ENCODE measurements around the gene KRTAP4-16. TPM values are rescaled to one million over a fixed set of nuclear protein-coding genes. Genes with fewer than 3 reads are reported as not detected.
"Not testable (repeated sequence)": the region's sequence is repeated elsewhere in the genome, so short reads cannot be mapped to it uniquely, and the experiment has no call there.

The KRTAP4-16 gene
- total and polyA plus RNA-seq, 7 experiments from 2014 or later, result not detected

GRCh38 chr17:41111151-41111885 is 9.3 kb upstream of the KRTAP4-16 start:
- H3K27me3 Mint-ChIP-seq, result peaks cover 0 to 11% (median 3%) of the 10 kb centered on the region in 5 donors
- CTCF ChIA-PET, result no interaction called here
- H3K4me3 ChIP-seq (ENCODE audit: low read length), result no peak overlapping the region
- H3K27me3 ChIP-seq (ENCODE audit: control insufficient read depth in 2 of 2, insufficient read depth in 2 of 2, low read length in 2 of 2), result no peaks in the 10 kb centered on the region
- intact Hi-C loops (cut with micrococcal nuclease), result no loop called here
- no peak overlapping the region for H3K27ac ChIP-seq (ENCODE audit: low read depth, low read length)
- no peaks in the 10 kb centered on the region for H3K36me3 ChIP-seq (ENCODE audit: control insufficient read depth in 2 of 3, insufficient read depth in 3 of 3, low read length in 3 of 3)
- peaks cover 0 to 11% (median 5%) of the 10 kb centered on the region in 5 donors for H3K36me3 Mint-ChIP-seq
- DNase-seq (no peak), ATAC-seq (no peak)
- no peak overlapping the region for H3K4me3 Mint-ChIP-seq
- peaks cover 0 to 22% (median 4%) of the 10 kb centered on the region in 11 donors for H3K9me3 Mint-ChIP-seq
- POLR2A ChIA-PET, result interaction anchor here (0.6 kb wide), 1 partner anchor 1496 kb away, joined by 3 read pairs; no protein-coding TSS in a partner anchor
- H3K4me1 Mint-ChIP-seq, result peaks cover 0 to 22% (median 12%) of the 10 kb centered on the region in 7 donors
- H3K27ac Mint-ChIP-seq, result no peak overlapping the region
- no peaks in the 10 kb centered on the region for H3K9me3 ChIP-seq (ENCODE audit: control insufficient read depth in 2 of 3, low read length in 3 of 3)
- peaks cover 0 to 7% of the 10 kb centered on the region in 2 donors for H3K4me1 ChIP-seq (ENCODE audit: control insufficient read depth in 2 of 2, insufficient read depth in 2 of 2, low read length in 2 of 2)

GRCh38 chr17:41108728-41109386 is 6.8 kb upstream of the KRTAP4-16 start:
- POLR2A ChIA-PET, result interaction anchor here (0.7 kb wide), 1 partner anchor 42 kb away, joined by 4 read pairs; no protein-coding TSS in a partner anchor
- not testable (repeated sequence) for H3K4me3 ChIP-seq (ENCODE audit: low read length); H3K27ac ChIP-seq (ENCODE audit: low read depth, low read length)

GRCh38 chr17:41107941-41108450 is 6.0 kb upstream of the KRTAP4-16 start:
- ChIA-PET CTCF (interaction anchor here (0.9 kb wide), 1 partner anchor 214 kb away, joined by 3 read pairs; no protein-coding TSS in a partner anchor), POLR2A (interaction anchor here (0.7 kb wide), 1 partner anchor 43 kb away, joined by 4 read pairs; no protein-coding TSS in a partner anchor)
- no peak overlapping the region for H3K27ac ChIP-seq (ENCODE audit: low read depth, low read length)
- peaks cover 0 to 25% (median 12%) of the 10 kb centered on the region in 7 donors for H3K4me1 Mint-ChIP-seq
- ATAC-seq (no peak), DNase-seq (no peak)
- H3K36me3 ChIP-seq (ENCODE audit: control insufficient read depth in 2 of 3, insufficient read depth in 3 of 3, low read length in 3 of 3), result no peaks in the 10 kb centered on the region
- peaks cover 0 to 7% of the 10 kb centered on the region in 2 donors for H3K4me1 ChIP-seq (ENCODE audit: control insufficient read depth in 2 of 2, insufficient read depth in 2 of 2, low read length in 2 of 2)
- H3K27me3 Mint-ChIP-seq, result peaks cover 0 to 12% (median 6%) of the 10 kb centered on the region in 5 donors
- intact Hi-C loops (cut with micrococcal nuclease), result loop anchor here in 1 of 2 donors (1.0 kb wide), 1 partner anchor 21 kb away; no protein-coding TSS in a partner anchor
- H3K9me3 ChIP-seq (ENCODE audit: control insufficient read depth in 2 of 3, low read length in 3 of 3), result no peaks in the 10 kb centered on the region
- H3K27ac Mint-ChIP-seq, result peak overlapping the region in 1 of 9 donors; percentile 26
- peaks cover 0 to 16% (median 3%) of the 10 kb centered on the region in 11 donors for H3K9me3 Mint-ChIP-seq
- H3K4me3 Mint-ChIP-seq, result peak overlapping the region in 1 of 10 donors; percentile 16
- peaks cover 0 to 9% (median 5%) of the 10 kb centered on the region in 5 donors for H3K36me3 Mint-ChIP-seq
- no peaks in the 10 kb centered on the region for H3K27me3 ChIP-seq (ENCODE audit: control insufficient read depth in 2 of 2, insufficient read depth in 2 of 2, low read length in 2 of 2)
- H3K4me3 ChIP-seq (ENCODE audit: low read length), result no peak overlapping the region

More at GRCh38 chr17:41108728-41109386, 6.8 kb upstream of the KRTAP4-16 start:
- H3K36me3 Mint-ChIP-seq, result peaks cover 0 to 11% (median 5%) of the 10 kb centered on the region in 5 donors
- H3K9me3 Mint-ChIP-seq, result peaks cover 0 to 22% (median 4%) of the 10 kb centered on the region in 11 donors
- H3K27me3 ChIP-seq (ENCODE audit: control insufficient read depth in 2 of 2, insufficient read depth in 2 of 2, low read length in 2 of 2); intact Hi-C loops (cut with micrococcal nuclease); H3K36me3 ChIP-seq (ENCODE audit: control insufficient read depth in 2 of 3, insufficient read depth in 3 of 3, low read length in 3 of 3); DNase-seq; ATAC-seq; H3K9me3 ChIP-seq (ENCODE audit: control insufficient read depth in 2 of 3, low read length in 3 of 3); H3K4me1 ChIP-seq (ENCODE audit: control insufficient read depth in 2 of 2, insufficient read depth in 2 of 2, low read length in 2 of 2): not testable (repeated sequence)
- H3K4me3 Mint-ChIP-seq, result peak overlapping the region in 3 of 10 donors; percentile 33 to 42 (median 39)
- H3K27ac Mint-ChIP-seq, result peak overlapping the region in 1 of 9 donors; percentile 23
- CTCF ChIA-PET, result interaction anchor here (0.9 kb wide), 1 partner anchor 214 kb away, joined by 3 read pairs; no protein-coding TSS in a partner anchor
- H3K4me1 Mint-ChIP-seq, result peaks cover 0 to 21% (median 12%) of the 10 kb centered on the region in 7 donors
- peaks cover 0 to 12% (median 6%) of the 10 kb centered on the region in 5 donors for H3K27me3 Mint-ChIP-seq

GRCh38 chr17:41105347-41105746 is 3.3 kb upstream of the KRTAP4-16 start, which contains the start of gene KRTAP4-9:
KRTAP4-9 (plus strand) TSS chr17:41105389; CDS start chr17:41105389, 0 bp downstream.
- CTCF ChIA-PET; H3K27me3 ChIP-seq (ENCODE audit: control insufficient read depth in 2 of 2, insufficient read depth in 2 of 2, low read length in 2 of 2); H3K4me3 ChIP-seq (ENCODE audit: low read length); H3K4me1 ChIP-seq (ENCODE audit: control insufficient read depth in 2 of 2, insufficient read depth in 2 of 2, low read length in 2 of 2); intact Hi-C loops (cut with micrococcal nuclease); H3K9me3 ChIP-seq (ENCODE audit: control insufficient read depth in 2 of 3, low read length in 3 of 3); H3K36me3 ChIP-seq (ENCODE audit: control insufficient read depth in 2 of 3, insufficient read depth in 3 of 3, low read length in 3 of 3); DNase-seq; POLR2A ChIA-PET; H3K27ac ChIP-seq (ENCODE audit: low read depth, low read length); ATAC-seq; H3K36me3 Mint-ChIP-seq; H3K4me3 Mint-ChIP-seq; H3K9me3 Mint-ChIP-seq: not testable (repeated sequence)
- H3K27ac Mint-ChIP-seq, result peak within 1 kb of the TSS in 1 of 9 donors; percentile 49
- peaks cover 0 to 43% (median 16%) of the 10 kb centered on the region in 7 donors for H3K4me1 Mint-ChIP-seq
- peaks cover 0 to 12% (median 6%) of the 10 kb centered on the region in 5 donors for H3K27me3 Mint-ChIP-seq

GRCh38 chr17:41104386-41105038 is 2.5 kb upstream of the KRTAP4-16 start:
- intact Hi-C loops (cut with micrococcal nuclease); H3K9me3 Mint-ChIP-seq; H3K27ac Mint-ChIP-seq; H3K4me3 ChIP-seq (ENCODE audit: low read length); H3K9me3 ChIP-seq (ENCODE audit: control insufficient read depth in 2 of 3, low read length in 3 of 3); CTCF ChIA-PET; H3K4me3 Mint-ChIP-seq; POLR2A ChIA-PET; H3K4me1 ChIP-seq (ENCODE audit: control insufficient read depth in 2 of 2, insufficient read depth in 2 of 2, low read length in 2 of 2); H3K36me3 Mint-ChIP-seq; ATAC-seq; DNase-seq; H3K36me3 ChIP-seq (ENCODE audit: control insufficient read depth in 2 of 3, insufficient read depth in 3 of 3, low read length in 3 of 3); H3K27me3 ChIP-seq (ENCODE audit: control insufficient read depth in 2 of 2, insufficient read depth in 2 of 2, low read length in 2 of 2); H3K27ac ChIP-seq (ENCODE audit: low read depth, low read length): not testable (repeated sequence)
- Mint-ChIP-seq H3K4me1 (peaks cover 0 to 47% (median 24%) of the 10 kb centered on the region in 7 donors), H3K27me3 (peaks cover 0 to 13% (median 6%) of the 10 kb centered on the region in 5 donors)

- Histone ChIP-seq H3K4me3 (ENCODE audit: low read length) (no peak overlapping the region), H3K4me1 (ENCODE audit: control insufficient read depth in 2 of 2, insufficient read depth in 2 of 2, low read length in 2 of 2) (peaks cover 0 to 7% of the 10 kb centered on the region in 2 donors), H3K9me3 (ENCODE audit: control insufficient read depth in 2 of 3, low read length in 3 of 3) (no peaks in the 10 kb centered on the region), H3K36me3 (ENCODE audit: control insufficient read depth in 2 of 3, insufficient read depth in 3 of 3, low read length in 3 of 3) (no peaks in the 10 kb centered on the region), H3K27ac (ENCODE audit: low read depth, low read length) (no peak overlapping the region), H3K27me3 (ENCODE audit: control insufficient read depth in 2 of 2, insufficient read depth in 2 of 2, low read length in 2 of 2) (no peaks in the 10 kb centered on the region)
- H3K27me3 Mint-ChIP-seq, result peaks cover 0 to 12% (median 6%) of the 10 kb centered on the region in 5 donors
- ChIA-PET POLR2A (no interaction called here), CTCF (no interaction called here)
- no peak for DNase-seq
- intact Hi-C loops (cut with micrococcal nuclease), result no loop called here
- peaks cover 0 to 4% (median 0%) of the 10 kb centered on the region in 5 donors for H3K36me3 Mint-ChIP-seq
- peaks cover 0 to 4% (median 0%) of the 10 kb centered on the region in 11 donors for H3K9me3 Mint-ChIP-seq
- H3K27ac Mint-ChIP-seq, result no peak overlapping the region
- no peak overlapping the region for H3K4me3 Mint-ChIP-seq
- no peak for ATAC-seq
- peaks cover 0 to 46% (median 23%) of the 10 kb centered on the region in 7 donors for H3K4me1 Mint-ChIP-seq
Observed at GRCh38 chr17:41103896-41104295, 1.9 kb upstream of the KRTAP4-16 start.

Measured in naive thymus-derived CD4-positive, alpha-beta T cell (primary cell).